ENCODE results near the gene CLPTM1. TPM values are rescaled to one million over a fixed set of nuclear protein-coding genes. Genes with fewer than 3 reads are reported as not detected.
"Not testable (repeated sequence)": the region's sequence is repeated elsewhere in the genome, so short reads cannot be mapped to it uniquely, and the experiment has no call there.

Gene CLPTM1
- total RNA-seq, 6 donors from 2014 or later, result 53.4 to 139 (median 99.6) TPM

- WGBS, 2 donors, result 90 to 95% methylated on average over 2 to 42 of the region's 44 CpGs
- no peaks in the 10 kb centered on the region for H3K9me3 ChIP-seq
- H3K36me3 ChIP-seq, result no peaks in the 10 kb centered on the region
- H3K27me3 ChIP-seq, result peaks cover 0 to 15% (median 3%) of the 10 kb centered on the region in 4 donors
- ATAC-seq (ENCODE audit: low FRiP score in 2 of 2) (no peak), DNase-seq (peak in 1 of 2 donors; percentile 83)
- no peak overlapping the region for H3K4me3 ChIP-seq
- peaks cover 8 to 34% (median 18%) of the 10 kb centered on the region in 4 donors for H3K4me1 ChIP-seq
- peak in 1 of 4 donors; percentile 21 for TF ChIP-seq POLR2A (IDR thresholded peaks at IDR 0.05)
- TF ChIP-seq POLR2AphosphoS5 (IDR thresholded peaks at IDR 0.05), result no peak
- H3K27ac ChIP-seq, result no peak overlapping the region
Measured at GRCh38 chr19:44908836-44909261, 46.3 kb upstream of the CLPTM1 start.

GRCh38 chr19:44909775-44910174 is 45.4 kb upstream of the CLPTM1 start:
- DNase-seq (no peak), ATAC-seq (ENCODE audit: low FRiP score in 2 of 2) (no peak)
- 83 to 84% methylated on average over 3 to 5 of the region's 5 CpGs for WGBS, 2 donors
- Histone ChIP-seq H3K4me1 (peaks cover 8 to 41% (median 24%) of the 10 kb centered on the region in 4 donors), H3K9me3 (no peaks in the 10 kb centered on the region), H3K27ac (peak overlapping the region in 1 of 4 donors; percentile 5), H3K4me3 (peak overlapping the region in 1 of 4 donors; percentile 3), H3K36me3 (no peaks in the 10 kb centered on the region), H3K27me3 (peaks cover 0 to 12% (median 3%) of the 10 kb centered on the region in 4 donors)
- TF ChIP-seq EP300 (IDR thresholded peaks at IDR 0.05), result no peak
- TF ChIP-seq POLR2AphosphoS5 (IDR thresholded peaks at IDR 0.05), result no peak
- TF ChIP-seq POLR2A (IDR thresholded peaks at IDR 0.05), result no peak
- TF ChIP-seq, protein P1, sequence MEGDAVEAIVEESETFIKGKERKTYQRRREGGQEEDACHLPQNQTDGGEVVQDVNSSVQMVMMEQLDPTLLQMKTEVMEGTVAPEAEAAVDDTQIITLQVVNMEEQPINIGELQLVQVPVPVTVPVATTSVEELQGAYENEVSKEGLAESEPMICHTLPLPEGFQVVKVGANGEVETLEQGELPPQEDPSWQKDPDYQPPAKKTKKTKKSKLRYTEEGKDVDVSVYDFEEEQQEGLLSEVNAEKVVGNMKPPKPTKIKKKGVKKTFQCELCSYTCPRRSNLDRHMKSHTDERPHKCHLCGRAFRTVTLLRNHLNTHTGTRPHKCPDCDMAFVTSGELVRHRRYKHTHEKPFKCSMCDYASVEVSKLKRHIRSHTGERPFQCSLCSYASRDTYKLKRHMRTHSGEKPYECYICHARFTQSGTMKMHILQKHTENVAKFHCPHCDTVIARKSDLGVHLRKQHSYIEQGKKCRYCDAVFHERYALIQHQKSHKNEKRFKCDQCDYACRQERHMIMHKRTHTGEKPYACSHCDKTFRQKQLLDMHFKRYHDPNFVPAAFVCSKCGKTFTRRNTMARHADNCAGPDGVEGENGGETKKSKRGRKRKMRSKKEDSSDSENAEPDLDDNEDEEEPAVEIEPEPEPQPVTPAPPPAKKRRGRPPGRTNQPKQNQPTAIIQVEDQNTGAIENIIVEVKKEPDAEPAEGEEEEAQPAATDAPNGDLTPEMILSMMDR (IDR thresholded peaks at IDR 0.05), result no peak

DNA sequence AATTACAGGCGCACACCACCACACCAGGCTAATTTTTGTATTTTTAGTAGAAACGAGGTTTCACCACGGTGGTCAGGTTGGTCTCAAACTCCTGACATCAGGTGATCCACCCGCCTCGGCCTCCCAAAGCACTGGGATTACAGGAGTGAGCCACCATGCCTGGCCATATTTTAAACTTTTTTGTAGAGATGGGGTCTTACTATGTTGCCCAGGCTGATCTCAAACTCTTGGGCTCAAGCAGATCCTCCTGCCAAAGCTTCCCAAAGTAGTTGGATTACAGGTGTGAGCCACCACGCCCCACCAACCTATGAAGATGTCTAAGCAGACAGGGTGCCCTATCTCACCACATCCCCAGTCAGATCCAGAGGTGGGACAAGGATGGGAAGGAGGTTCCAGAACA is 43.3 kb upstream of the CLPTM1 start:
- H3K27ac ChIP-seq, result peak overlapping the region in 1 of 4 donors; percentile 80
- H3K9me3 ChIP-seq; H3K36me3 ChIP-seq; H3K27me3 ChIP-seq; ATAC-seq (ENCODE audit: low FRiP score in 2 of 2); DNase-seq; H3K4me3 ChIP-seq: not testable (repeated sequence)
- H3K4me1 ChIP-seq, result peaks cover 2 to 20% (median 20%) of the 10 kb centered on the region in 4 donors
- 95 to 98% methylated on average over 6 of the region's 6 CpGs for WGBS, 2 donors

DNA sequence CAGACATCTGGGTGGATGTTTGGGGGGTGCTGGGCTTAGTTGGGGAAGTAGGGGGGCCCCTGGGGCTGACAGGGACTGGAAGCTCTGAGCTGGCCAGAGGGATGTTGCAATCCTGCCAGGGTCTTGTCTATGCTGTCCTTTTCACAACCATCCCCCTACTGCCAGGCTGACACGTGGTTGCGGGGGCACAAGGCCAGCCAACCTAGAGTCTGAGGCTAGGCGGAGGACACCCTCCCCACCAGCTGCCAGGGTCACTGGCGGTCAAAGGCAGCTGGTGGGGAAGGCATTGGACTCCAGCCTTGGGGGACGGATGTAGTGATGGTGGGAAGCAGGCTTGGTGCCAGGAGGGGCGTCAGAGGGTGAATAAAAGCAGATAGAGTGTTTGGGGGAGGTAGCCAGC is 42.3 kb upstream of the CLPTM1 start:
- H3K9me3 ChIP-seq, result no peaks in the 10 kb centered on the region
- DNase-seq (peak in 1 of 2 donors; percentile 68), ATAC-seq (ENCODE audit: low FRiP score in 2 of 2) (peak in 1 of 2 donors; percentile 1)
- no peak overlapping the region for H3K4me3 ChIP-seq
- WGBS, 2 donors, result 42 to 46% methylated on average over 4 to 6 of the region's 6 CpGs
- H3K4me1 ChIP-seq, result peaks cover 2 to 20% (median 20%) of the 10 kb centered on the region in 4 donors
- H3K36me3 ChIP-seq, result no peaks in the 10 kb centered on the region
- TF ChIP-seq POLR2AphosphoS5 (IDR thresholded peaks at IDR 0.05) (no peak), EP300 (IDR thresholded peaks at IDR 0.05) (no peak), POLR2A (IDR thresholded peaks at IDR 0.05) (no peak)
- TF ChIP-seq, protein P1 (IDR thresholded peaks at IDR 0.05), result no peak
- H3K27ac ChIP-seq, result peak overlapping the region in 2 of 4 donors; percentile 23 to 80
- H3K27me3 ChIP-seq, result no peaks in the 10 kb centered on the region

- DNase-seq; H3K36me3 ChIP-seq; H3K9me3 ChIP-seq; H3K27me3 ChIP-seq; ATAC-seq (ENCODE audit: low FRiP score in 2 of 2): not testable (repeated sequence)
- Histone ChIP-seq H3K4me3 (peak overlapping the region in 3 of 4 donors; percentile 45 to 58 (median 55)), H3K27ac (peak overlapping the region in 3 of 4 donors; percentile 48 to 81 (median 80)), H3K4me1 (peaks cover 2 to 20% (median 20%) of the 10 kb centered on the region in 4 donors)
- WGBS, 2 donors, result 50 to 55% methylated on average over 23 of the region's 23 CpGs
Measured at GRCh38 chr19:44913512-44914432, 41.4 kb upstream of the CLPTM1 start.

GRCh38 chr19:44914433-44915206 is 40.6 kb upstream of the CLPTM1 start, which contains the start of gene APOC1:
TSS of gene APOC1 (plus strand) at chr19:44914608. CDS start at chr19:44914892, 284 bp downstream.
- H3K4me1 ChIP-seq, result peaks cover 2 to 20% (median 20%) of the 10 kb centered on the region in 4 donors
- TF ChIP-seq POLR2A (IDR thresholded peaks at IDR 0.05), result peak in 1 of 4 donors; percentile 43
- 6 to 7% methylated on average over 25 to 28 of the region's 28 CpGs for WGBS, 2 donors
- H3K36me3 ChIP-seq, H3K27me3 ChIP-seq, H3K9me3 ChIP-seq: not testable (repeated sequence)
- H3K4me3 ChIP-seq, result peak within 1 kb of the TSS in 3 of 4 donors; percentile 45 to 58 (median 55)
- peak within 1 kb of the TSS; percentile 48 to 81 (median 66) for H3K27ac ChIP-seq
- peak in 1 of 2 donors; percentile 89 for DNase-seq
- ATAC-seq (ENCODE audit: low FRiP score in 2 of 2), result peak; percentile 89 to 94
